ENCODE measurements around the gene MRPL21. TPM values are rescaled to one million over a fixed set of nuclear protein-coding genes. Genes with fewer than 3 reads are reported as not detected.

The MRPL21 gene
- total RNA-seq, 4 donors from 2014 or later = 9.0 to 121 (median 52.8) TPM

DNA sequence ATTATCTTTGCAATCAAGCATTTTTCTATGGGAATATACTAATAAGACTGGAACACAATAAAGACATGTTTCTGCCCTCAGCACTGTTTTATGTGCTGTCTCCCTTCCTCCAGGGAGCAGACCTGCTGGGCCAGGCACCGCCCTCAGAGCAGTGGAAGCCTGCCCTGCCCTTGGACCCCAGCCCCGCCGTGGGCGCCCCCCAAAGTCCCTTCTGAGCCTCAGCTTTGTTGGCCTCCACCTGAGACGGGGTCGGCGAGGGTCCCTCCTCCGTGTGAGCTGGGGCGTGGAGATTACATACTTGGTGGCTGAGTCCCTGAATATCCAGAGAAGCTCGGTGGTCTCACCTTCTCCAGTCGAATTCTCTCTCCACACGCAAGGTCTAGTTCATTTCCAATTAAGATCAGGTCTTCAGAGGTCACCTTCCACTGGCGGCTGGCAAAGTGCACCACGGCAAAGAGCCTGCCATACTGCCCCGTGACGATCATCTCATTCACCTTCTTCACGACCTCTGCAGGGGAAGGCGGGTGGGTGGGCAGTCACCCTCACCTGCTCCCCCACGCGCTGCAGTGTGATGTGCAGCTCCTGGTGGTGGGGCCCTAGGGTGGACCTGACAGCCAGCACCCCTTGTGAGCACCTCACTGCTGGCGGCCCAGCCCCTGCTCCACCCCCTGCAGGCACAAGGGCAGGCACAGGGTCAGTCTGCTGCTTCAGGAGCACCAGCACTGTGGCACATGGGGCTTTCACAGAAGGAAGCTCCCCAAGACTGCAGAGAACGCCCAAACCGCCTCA is 7.3 kb downstream of the MRPL21 start:
- in situ Hi-C loops (cut with MboI; ENCODE audit: low pct_ligation_motif_present in 1 of 4, low pct_unique_long_range_greater_than_20kb in 1 of 4, low sequenced_read_pairs in 3 of 4) = no loop called here
- peaks cover 0 to 60% (median 29%) of the 10 kb centered on the region in 4 donors for H3K36me3 ChIP-seq

DNA sequence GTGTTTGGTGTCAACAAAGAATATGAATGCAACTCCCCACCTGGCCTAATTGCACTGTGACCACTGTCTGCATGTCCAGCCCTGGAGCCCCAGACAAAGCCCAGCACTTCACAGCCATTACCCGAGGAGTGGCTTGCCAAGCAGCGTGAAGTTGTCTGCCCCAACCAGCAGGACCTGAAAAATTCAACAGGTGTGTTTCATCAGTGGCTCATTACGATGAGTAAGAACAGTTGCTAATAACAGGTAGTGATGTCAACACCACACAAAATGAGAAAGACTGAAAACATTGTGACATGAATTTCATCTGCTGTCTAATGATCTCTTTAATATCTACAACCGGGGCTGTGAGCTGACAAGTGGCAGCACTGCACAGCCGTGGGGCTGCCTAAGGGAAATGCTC is 10.3 kb downstream of the MRPL21 start:
- WGBS, 2 donors (ENCODE audit: low coverage in 1 of 2) = 85% methylated on average over 5 of the region's 5 CpGs; no CpG with 5 or more reads in 1 of the 2 donors
- TF ChIP-seq POLR2AphosphoS5 (IDR thresholded peaks at IDR 0.05) (no peak), POLR2A (IDR thresholded peaks at IDR 0.05) (no peak), EP300 (IDR thresholded peaks at IDR 0.05; ENCODE audit: low read depth) (no peak)
- TF ChIP-seq, protein P1, sequence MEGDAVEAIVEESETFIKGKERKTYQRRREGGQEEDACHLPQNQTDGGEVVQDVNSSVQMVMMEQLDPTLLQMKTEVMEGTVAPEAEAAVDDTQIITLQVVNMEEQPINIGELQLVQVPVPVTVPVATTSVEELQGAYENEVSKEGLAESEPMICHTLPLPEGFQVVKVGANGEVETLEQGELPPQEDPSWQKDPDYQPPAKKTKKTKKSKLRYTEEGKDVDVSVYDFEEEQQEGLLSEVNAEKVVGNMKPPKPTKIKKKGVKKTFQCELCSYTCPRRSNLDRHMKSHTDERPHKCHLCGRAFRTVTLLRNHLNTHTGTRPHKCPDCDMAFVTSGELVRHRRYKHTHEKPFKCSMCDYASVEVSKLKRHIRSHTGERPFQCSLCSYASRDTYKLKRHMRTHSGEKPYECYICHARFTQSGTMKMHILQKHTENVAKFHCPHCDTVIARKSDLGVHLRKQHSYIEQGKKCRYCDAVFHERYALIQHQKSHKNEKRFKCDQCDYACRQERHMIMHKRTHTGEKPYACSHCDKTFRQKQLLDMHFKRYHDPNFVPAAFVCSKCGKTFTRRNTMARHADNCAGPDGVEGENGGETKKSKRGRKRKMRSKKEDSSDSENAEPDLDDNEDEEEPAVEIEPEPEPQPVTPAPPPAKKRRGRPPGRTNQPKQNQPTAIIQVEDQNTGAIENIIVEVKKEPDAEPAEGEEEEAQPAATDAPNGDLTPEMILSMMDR (IDR thresholded peaks at IDR 0.05) = no peak
- no peak for DNase-seq
- Histone ChIP-seq H3K4me3 (no peak overlapping the region), H3K4me1 (peaks cover 0 to 6% (median 0%) of the 10 kb centered on the region in 4 donors), H3K36me3 (peaks cover 0 to 51% (median 25%) of the 10 kb centered on the region in 4 donors), H3K27ac (no peak overlapping the region), H3K9me3 (no peaks in the 10 kb centered on the region), H3K27me3 (no peaks in the 10 kb centered on the region)
- in situ Hi-C loops (cut with MboI; ENCODE audit: low pct_ligation_motif_present in 1 of 4, low pct_unique_long_range_greater_than_20kb in 1 of 4, low sequenced_read_pairs in 3 of 4) = no loop called here
- intact Hi-C loops (cut with DNase I; ENCODE audit: low total_unique reads) = no loop called here

More for the DNA sequence above, 7.3 kb downstream of the MRPL21 start:
- Histone ChIP-seq H3K4me3 (no peak overlapping the region), H3K9me3 (no peaks in the 10 kb centered on the region), H3K4me1 (peaks cover 0 to 4% (median 0%) of the 10 kb centered on the region in 4 donors), H3K27me3 (no peaks in the 10 kb centered on the region), H3K27ac (no peak overlapping the region)
- WGBS, 2 donors (ENCODE audit: low coverage in 1 of 2) = 95 to 100% methylated on average over 4 to 23 of the region's 23 CpGs
- intact Hi-C loops (cut with DNase I; ENCODE audit: low total_unique reads) = no loop called here
- DNase-seq = no peak
- TF ChIP-seq EP300 (IDR thresholded peaks at IDR 0.05; ENCODE audit: low read depth) = no peak
- TF ChIP-seq, protein P1 (IDR thresholded peaks at IDR 0.05) = no peak
- no peak for TF ChIP-seq POLR2AphosphoS5 (IDR thresholded peaks at IDR 0.05)
- TF ChIP-seq POLR2A (IDR thresholded peaks at IDR 0.05) = no peak

DNA sequence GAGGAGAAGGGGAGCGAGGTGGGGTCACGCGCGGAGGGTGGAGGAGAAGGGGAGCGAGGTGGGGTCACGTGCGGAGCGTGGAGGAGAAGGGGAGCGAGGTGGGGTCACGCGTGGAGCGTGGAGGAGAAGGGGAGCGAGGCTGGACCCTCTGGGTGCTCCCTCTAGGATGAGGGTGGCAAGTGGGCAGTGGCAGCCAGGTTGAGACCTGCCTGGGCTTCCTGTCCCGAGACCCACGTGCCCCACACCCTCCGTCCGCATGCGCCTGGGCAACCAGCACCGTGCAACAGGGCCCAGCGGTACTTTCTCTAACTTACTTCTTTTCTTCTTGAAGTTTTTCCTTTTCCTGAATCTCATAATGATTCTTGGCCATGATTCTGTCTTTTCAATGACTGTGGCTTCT is 11.1 kb downstream of the MRPL21 start:
- TF ChIP-seq, protein P1 (IDR thresholded peaks at IDR 0.05) = no peak
- TF ChIP-seq EP300 (IDR thresholded peaks at IDR 0.05; ENCODE audit: low read depth) (no peak), POLR2AphosphoS5 (IDR thresholded peaks at IDR 0.05) (no peak), POLR2A (IDR thresholded peaks at IDR 0.05) (no peak)
- DNase-seq = no peak
- no peaks in the 10 kb centered on the region for H3K27me3 ChIP-seq
- peaks cover 0 to 44% (median 24%) of the 10 kb centered on the region in 4 donors for H3K36me3 ChIP-seq
- no peaks in the 10 kb centered on the region for H3K9me3 ChIP-seq
- 91 to 93% methylated on average over 7 to 20 of the region's 20 CpGs for WGBS, 2 donors (ENCODE audit: low coverage in 1 of 2)
- H3K4me3 ChIP-seq = no peak overlapping the region
- intact Hi-C loops (cut with DNase I; ENCODE audit: low total_unique reads) (no loop called here), in situ Hi-C loops (cut with MboI; ENCODE audit: low pct_ligation_motif_present in 1 of 4, low pct_unique_long_range_greater_than_20kb in 1 of 4, low sequenced_read_pairs in 3 of 4) (no loop called here)
- no peak overlapping the region for H3K27ac ChIP-seq
- peaks cover 0 to 6% (median 0%) of the 10 kb centered on the region in 4 donors for H3K4me1 ChIP-seq

DNA sequence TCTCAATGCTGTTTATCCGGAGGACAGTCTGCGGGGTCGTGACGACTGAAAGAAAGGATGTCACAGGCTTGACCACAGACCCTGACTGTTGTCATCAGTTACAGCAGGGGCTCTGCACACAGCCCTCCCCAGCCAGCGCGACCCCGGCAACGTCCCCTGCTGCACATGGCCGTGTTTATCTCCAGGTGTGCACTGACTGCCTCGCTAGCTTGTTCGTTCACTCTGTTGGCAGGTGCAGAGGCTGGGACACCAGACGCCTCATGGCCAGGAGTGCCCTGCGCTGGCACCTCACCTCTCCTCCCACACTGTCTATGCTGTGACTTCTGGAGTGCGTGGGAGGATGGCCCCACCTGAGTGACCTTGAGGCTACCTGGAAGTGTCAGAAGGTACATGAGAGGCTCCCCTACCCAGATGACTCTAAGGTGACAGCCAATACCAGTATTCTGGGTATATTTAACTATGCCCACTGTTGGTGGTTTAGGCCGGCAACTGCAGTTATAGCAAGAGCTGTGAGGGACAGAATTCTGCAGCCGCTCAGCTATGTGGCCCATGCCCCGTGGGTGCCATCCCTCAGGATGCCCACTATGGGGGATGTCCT is 12.2 kb downstream of the MRPL21 start:
- intact Hi-C loops (cut with DNase I; ENCODE audit: low total_unique reads) (no loop called here), in situ Hi-C loops (cut with MboI; ENCODE audit: low pct_ligation_motif_present in 1 of 4, low pct_unique_long_range_greater_than_20kb in 1 of 4, low sequenced_read_pairs in 3 of 4) (no loop called here)
- DNase-seq = no peak
- H3K27ac ChIP-seq = peak overlapping the region in 2 of 4 donors; percentile 41 to 74
- peaks cover 0 to 6% (median 0%) of the 10 kb centered on the region in 4 donors for H3K4me1 ChIP-seq
- 80% methylated on average over 15 of the region's 17 CpGs; no CpG with 5 or more reads in 1 of the 2 donors for WGBS, 2 donors (ENCODE audit: low coverage in 1 of 2)
- no peak for TF ChIP-seq POLR2A (IDR thresholded peaks at IDR 0.05)
- TF ChIP-seq, protein P1 (IDR thresholded peaks at IDR 0.05) = no peak
- TF ChIP-seq EP300 (IDR thresholded peaks at IDR 0.05; ENCODE audit: low read depth) = no peak
- no peak for TF ChIP-seq POLR2AphosphoS5 (IDR thresholded peaks at IDR 0.05)
- peaks cover 0 to 33% (median 17%) of the 10 kb centered on the region in 4 donors for H3K36me3 ChIP-seq
- H3K4me3 ChIP-seq = no peak overlapping the region
- H3K9me3 ChIP-seq = no peaks in the 10 kb centered on the region
- no peaks in the 10 kb centered on the region for H3K27me3 ChIP-seq
